HG03039 (cell line): Measurements from ENCODE around the gene CASZ1.

Experiments
- ATAC-seq: cut with Tn5 transposase; IDR thresholded peaks from one replicate; pipeline ENCODE4 v1.9.1; 2021; ENCODE audit warnings: mild to moderate bottlenecking, moderate library complexity; ENCODE audit not compliant: unreplicated experiment

Gene CASZ1

GRCh38 chr1:10662090-10662688 is 134.3 kb downstream of the CASZ1 start:
- no peak for ATAC-seq

GRCh38 chr1:10661453-10661852 is 135.0 kb downstream of the CASZ1 start:
- no peak for ATAC-seq

DNA sequence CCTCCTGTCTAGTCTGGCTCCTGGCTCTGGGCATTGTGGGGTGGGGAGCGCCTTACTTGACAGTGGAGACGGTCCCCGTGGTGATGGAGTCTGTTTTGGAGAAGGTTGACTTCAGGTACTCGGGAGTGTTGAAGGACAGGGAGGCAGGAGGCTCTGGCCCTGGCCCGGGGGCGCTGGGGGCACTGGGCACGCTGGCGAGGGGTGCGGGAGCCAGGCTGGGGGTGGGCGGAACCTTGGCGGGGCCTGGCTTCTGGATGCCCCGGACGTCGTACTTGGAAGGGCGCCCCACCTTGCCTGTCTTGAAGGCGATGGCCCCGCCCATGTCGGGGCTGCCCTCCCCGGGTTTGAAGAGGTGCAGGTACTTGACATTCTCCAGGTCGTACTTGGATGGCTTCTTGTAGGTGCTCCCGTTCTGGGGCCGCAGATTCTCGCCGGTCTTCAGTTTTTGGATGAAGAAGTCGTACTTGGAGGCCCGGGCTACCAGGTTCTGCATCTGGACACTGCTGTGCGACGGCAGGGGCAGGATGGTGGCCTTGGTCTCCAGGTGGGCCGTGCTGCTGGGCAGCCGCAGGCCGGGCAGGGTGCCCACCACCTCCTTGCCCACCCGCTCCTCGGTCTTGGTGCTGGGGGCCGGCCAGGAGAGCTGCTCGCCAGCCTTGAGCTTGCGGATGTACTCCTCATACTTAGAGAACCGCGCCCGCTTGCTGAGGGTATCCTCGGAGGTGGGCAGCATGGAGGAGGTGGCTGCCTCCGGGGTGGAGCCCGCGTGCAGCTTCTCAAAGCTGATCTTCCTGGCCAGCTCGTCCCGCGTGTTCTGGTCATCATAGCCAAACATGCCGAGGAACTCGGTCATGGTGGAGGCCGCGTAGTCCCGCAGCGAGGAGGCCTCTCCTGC is 136.6 kb downstream of the CASZ1 start:
- ATAC-seq, result no peak

GRCh38 chr1:10659218-10659617 is 137.2 kb downstream of the CASZ1 start:
- no peak for ATAC-seq

DNA sequence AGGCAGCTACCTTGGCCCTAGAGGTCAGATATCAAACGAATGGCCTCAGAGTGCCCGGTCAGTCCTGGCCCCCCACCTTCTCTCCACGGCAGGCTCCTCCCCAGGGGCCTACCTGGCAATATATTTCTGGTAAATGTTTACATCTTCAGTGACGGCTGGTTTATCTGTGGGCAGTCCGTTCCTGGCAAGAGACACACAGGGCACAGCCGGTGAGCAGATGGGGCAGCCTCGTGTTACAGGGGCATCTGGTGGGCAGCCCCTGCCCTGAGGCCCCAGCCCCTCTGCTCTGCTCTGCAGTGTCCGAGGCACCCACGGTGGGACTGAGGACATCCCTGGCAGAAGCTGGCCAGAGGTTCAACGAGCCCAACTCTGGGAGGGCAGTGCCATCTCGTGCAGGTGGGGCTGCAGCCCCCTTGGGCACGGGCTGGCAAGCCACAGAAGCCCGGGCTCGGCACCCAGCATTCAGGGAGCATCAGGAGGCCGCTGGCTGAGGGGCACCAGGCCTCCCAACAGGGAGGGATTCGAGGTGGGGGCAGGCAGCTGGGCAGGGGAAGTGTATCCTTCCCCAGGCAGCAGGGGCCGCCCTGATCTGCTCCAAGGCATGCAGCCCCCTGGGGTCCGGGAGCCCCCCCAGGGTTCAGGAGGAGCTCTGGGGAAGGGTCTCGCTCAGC is 137.9 kb downstream of the CASZ1 start:
- ATAC-seq, result no peak

DNA sequence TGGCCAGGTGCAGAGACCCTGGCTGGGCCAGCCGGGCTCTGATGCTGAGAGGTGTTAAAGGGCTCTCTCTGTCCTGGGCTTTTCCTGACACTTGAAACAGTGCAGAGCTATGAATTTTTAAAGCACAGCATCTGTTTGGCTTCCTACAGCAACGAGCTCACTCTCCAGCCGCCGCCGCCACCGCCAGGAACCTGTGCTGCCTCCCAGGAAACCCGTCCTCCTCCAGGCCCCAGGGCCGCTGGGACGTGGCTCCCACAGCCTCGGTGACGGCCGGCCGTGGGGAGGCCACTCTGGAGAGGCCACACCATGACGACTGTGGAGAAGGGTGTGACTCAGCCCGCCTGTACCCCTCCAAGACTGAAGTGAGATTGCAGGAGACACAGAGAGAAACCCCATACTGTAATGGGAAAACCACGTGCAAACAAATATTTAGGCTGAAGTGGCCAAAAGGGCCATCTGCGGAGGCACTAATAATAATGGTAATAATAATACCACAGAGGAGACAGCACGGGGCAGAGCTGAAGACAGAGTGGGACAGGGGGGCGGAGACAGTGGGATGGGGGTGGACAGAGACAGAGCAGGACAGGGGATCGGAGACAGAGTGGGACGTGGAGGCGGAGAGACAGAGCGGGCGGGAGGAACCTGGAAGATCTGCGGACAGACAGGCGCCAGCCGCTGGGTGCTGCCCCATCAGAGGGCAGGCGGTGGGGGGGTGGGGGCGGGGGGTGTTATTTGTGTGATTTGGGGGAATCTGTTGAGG is 139.2 kb downstream of the CASZ1 start:
- no peak for ATAC-seq

GRCh38 chr1:10656431-10656830 is 140.0 kb downstream of the CASZ1 start:
- no peak for ATAC-seq

GRCh38 chr1:10655002-10655401 is 141.4 kb downstream of the CASZ1 start:
- ATAC-seq, result no peak

- no peak for ATAC-seq
Observed at GRCh38 chr1:10653370-10654125, 142.9 kb downstream of the CASZ1 start.

DNA sequence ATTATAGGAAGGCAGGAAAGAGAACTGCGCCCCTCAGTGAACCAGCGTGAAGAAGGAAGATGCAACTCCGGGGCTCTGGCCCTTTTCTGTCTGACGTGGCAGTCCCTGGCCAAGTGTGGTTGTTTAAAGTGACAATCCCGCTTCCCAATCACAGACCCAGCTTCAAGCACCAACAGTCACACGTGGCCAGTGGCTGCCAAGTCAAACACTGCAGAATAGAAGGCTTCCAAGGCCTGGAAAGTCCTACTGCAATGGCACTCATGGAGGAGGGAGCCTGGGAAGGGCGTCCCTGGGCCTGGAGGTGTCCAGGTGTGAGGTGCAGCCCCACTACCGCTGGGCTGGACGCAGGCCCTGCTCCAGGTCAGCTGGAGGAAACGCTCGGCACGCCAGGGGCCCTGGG is 143.8 kb downstream of the CASZ1 start:
- ATAC-seq, result no peak

DNA sequence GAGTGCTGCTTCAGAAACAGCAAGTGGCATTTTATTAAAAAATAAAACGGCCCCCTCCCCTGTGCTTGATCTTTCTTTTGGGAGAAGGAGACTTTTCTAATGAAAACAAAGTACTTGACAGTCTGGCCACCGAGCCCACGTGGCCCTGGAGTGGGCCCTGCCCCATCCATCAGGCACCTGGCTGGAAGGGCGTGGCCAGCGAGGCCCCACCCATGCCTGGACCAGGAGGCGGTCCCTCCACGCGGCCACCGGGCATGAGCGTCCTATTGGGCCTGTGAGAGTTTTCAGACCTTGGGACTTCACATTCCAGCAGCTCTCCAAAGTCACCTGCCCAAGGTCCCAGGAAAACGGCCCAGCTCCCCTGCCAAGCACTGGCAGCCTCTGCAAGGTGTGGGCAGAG is 144.7 kb downstream of the CASZ1 start:
- ATAC-seq, result no peak

DNA sequence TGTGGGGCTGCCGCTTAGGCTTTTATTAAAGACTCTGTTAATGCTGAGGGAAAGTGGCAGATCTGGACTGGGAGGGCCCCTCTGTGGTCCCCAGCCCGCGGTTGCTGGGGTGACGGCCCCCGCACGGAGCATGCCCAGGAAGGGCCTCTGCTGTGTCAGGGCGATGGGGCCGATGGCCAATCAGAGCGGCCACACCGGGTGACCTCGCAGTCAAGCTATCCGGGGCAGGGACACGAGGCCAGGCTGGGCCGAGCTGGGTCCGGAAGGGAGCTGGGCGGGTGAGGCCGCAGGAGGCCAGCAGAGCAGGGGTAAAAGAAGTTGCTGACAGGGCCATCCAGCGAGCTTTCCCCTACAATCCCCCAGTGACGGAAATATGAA is 145.1 kb downstream of the CASZ1 start:
- ATAC-seq, result no peak

- ATAC-seq, result no peak
Observed at GRCh38 chr1:10650556-10651388, 145.7 kb downstream of the CASZ1 start.

DNA sequence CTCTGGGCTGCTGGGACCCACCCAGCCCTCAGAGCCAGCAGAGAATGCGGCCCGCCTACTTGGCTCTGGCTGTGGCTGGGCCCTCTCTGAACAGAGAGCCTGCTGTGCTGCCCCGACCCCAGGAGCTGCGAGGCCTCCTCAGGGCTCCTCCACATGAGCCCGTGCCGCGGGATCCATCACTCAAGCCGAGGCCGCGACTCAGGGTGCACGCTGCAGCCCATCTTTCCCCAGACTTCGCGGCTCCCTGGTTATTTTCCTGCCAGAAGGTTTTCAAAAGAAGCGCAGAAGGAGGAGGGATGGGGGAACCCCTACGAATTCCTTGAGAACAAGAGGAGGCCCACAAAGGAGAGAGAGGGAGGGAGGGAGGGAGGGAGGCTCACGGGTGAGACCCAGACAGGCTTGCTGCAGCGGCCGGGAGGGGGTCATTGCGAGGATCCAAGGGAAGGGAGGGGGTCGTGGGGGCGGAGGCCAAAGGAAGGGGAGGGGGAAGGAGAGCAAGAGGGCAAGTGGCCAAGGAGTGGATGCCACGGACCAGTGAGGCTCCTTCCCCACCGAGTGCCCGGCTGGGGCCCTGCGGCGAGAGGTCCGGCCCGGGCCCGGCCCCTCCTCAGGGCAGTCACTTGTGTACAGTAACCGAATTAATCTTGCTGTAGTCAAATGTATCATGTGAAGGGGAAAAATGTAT is 146.8 kb downstream of the CASZ1 start:
- no peak for ATAC-seq

- no peak for ATAC-seq
Observed at GRCh38 chr1:10648689-10649516, 147.5 kb downstream of the CASZ1 start.

GRCh38 chr1:10647414-10648170 is 148.9 kb downstream of the CASZ1 start:
- ATAC-seq, result no peak

GRCh38 chr1:10646347-10646861 is 150.0 kb downstream of the CASZ1 start:
- no peak for ATAC-seq
